CD4-positive, alpha-beta T cell (primary cell): Measurements from ENCODE around the gene ACR. TPM values are rescaled to one million over a fixed set of nuclear protein-coding genes. Genes with fewer than 3 reads are reported as not detected.

ENCODE experiments used
- ATAC-seq: fragments of 200-7000 bp; cut with Tn5 transposase; one replicate; pipeline ENCODE4 v1.10.0; 2022; ENCODE audit warnings: mild to moderate bottlenecking; ENCODE audit not compliant: poor library complexity
- CTCF ChIA-PET: fragments of 350-600 bp; sonication (Branson Sonifier 250); formaldehyde crosslinking; loops from one replicate; lab custom pipeline; 2021; ENCODE audit warnings: antibody characterized with exemption, inconsistent platforms; lab: Charles Lee
- POLR2A ChIA-PET: fragments of 350-600 bp; sonication (Branson Sonifier 250); formaldehyde crosslinking; loops from one replicate; lab custom pipeline; 2021; ENCODE audit warnings: antibody characterized with exemption, inconsistent platforms; lab: Charles Lee
- DNase-seq, 14 experiments: peaks; one replicate each; pipeline ENCODE4 v3.0.0-alpha.2; 2013 to 2020; ENCODE audit warnings: mixed read lengths in 2 of 14
- H3K27ac ChIP-seq, 2 donors: one replicate each; pipeline versions ENCODE4 v1.5.1 to v1.7.0; 2013; ENCODE audit warnings: low read length in 2 of 2, low read depth in 1 of 2, mild to moderate bottlenecking in 1 of 2
- H3K27me3 ChIP-seq, 2 experiments: 1 replicate in 1 of 2; 2 replicates in 1 of 2; pipeline versions ENCODE4 v1.6.1 to v1.7.0; 2013; ENCODE audit warnings: low read length in 2 of 2, control low read depth in 1 of 2, mild to moderate bottlenecking in 1 of 2, moderate library complexity in 1 of 2; ENCODE audit not compliant: insufficient read depth in 2 of 2, control insufficient read depth in 1 of 2
- H3K36me3 ChIP-seq: one replicate; pipeline ENCODE4 v1.6.1; 2013; ENCODE audit warnings: low read length, control low read depth; ENCODE audit not compliant: insufficient read depth
- H3K4me1 ChIP-seq: one replicate; pipeline ENCODE4 v1.6.1; 2013; ENCODE audit warnings: low read length, control low read depth; ENCODE audit not compliant: insufficient read depth
- H3K4me3 ChIP-seq: one replicate; pipeline ENCODE4 v1.5.1; 2013; ENCODE audit warnings: mild to moderate bottlenecking, low read length, moderate library complexity
- H3K9me3 ChIP-seq, 2 experiments: 1 replicate in 1 of 2; 2 replicates in 1 of 2; pipeline versions ENCODE4 v1.6.1 to v1.7.0; 2013; ENCODE audit warnings: low read length in 2 of 2, mild to moderate bottlenecking in 2 of 2, control low read depth in 1 of 2, moderate library complexity in 1 of 2; ENCODE audit not compliant: control insufficient read depth in 1 of 2, insufficient read depth in 1 of 2
- H3K27ac Mint-ChIP-seq: one replicate; pipeline ENCODE4 v1.8.0; 2020; ENCODE audit warnings: mixed read lengths
- H3K27me3 Mint-ChIP-seq: one replicate; pipeline ENCODE4 v1.8.0; 2021; ENCODE audit warnings: mixed read lengths
- H3K36me3 Mint-ChIP-seq: one replicate; pipeline ENCODE4 v1.8.0; 2021; ENCODE audit warnings: low read depth, mixed read lengths
- H3K4me1 Mint-ChIP-seq: one replicate; pipeline ENCODE4 v1.8.0; 2021; ENCODE audit warnings: low read depth, mixed read lengths
- H3K4me3 Mint-ChIP-seq: one replicate; pipeline ENCODE4 v1.8.0; 2020; ENCODE audit warnings: mild to moderate bottlenecking, mixed read lengths
- H3K9me3 Mint-ChIP-seq: one replicate; pipeline ENCODE4 v1.8.0; 2020; ENCODE audit warnings: mixed read lengths
- intact Hi-C, 2 experiments: fragments of 100-400 bp; cut with DNase I in 1 of 2; cut with micrococcal nuclease in 1 of 2; formaldehyde crosslinking; loops; one replicate each; pipeline versions ENCODE4 v1.15.1 to v1.9.0; 2023 to 2025; cut with DNase I, micrococcal nuclease
- total RNA-seq, 174 experiments: library from RNA in 2 of 174; stranded (reverse) in 2 of 174; gene quantifications; one replicate each; pipeline ENCODE4 v1.2.3 and lab custom pipeline; 2021 to 2026
- TF ChIP-seq, protein P1 (sequence below): fragments of 200-600 bp; IDR thresholded peaks from one replicate; pipeline ENCODE4 v1.8.0; 2022; ENCODE audit warnings: antibody characterized with exemption, mild to moderate bottlenecking

Gene ACR
- total RNA-seq, 2 experiments from 2014 or later: not detected

DNA sequence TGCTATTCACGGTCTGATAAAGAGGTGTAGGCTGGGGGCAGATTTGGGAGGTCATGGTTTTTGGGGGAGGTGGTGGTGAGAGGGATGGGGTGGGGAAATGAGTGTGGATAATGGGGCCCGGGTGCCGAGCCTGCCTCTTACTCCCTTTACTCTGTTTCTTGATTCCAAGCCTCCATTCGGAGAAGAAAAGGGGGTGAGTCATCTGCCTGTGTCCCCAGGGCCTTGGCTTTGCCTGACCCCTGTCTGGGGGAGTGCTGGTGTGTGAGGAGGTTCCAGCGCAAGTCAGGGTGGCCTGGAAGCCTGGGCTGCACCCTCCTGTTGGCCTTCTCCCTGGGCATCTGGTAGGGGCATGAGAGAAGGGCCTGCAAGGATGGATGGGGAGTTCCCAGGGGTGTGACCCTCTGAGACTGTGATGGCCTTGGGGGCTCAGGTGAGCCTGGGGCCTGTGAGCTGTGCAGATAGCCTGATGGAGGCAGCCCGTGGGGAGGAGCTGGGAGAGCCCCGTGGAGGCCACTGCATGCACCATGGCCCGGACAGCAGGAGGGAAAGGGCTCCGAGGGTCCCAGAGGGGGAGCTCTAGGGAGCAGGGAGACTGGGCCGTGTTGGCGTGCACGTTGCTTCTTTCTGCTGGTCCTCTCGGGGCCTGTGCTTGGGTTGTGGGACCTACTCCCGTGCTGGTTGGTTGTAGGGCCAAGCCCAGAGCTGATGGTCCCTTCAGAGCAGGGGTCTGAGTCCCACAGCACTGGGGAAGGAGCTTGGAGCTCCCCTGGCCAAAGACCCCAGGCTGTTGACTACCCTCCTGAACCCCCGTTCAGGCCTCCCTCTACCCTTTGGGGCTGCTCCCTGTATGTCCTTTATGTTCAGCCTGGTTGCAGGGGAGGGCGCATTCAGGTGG is 26.3 kb upstream of the ACR start:
- H3K27me3 ChIP-seq: no peaks in the 10 kb centered on the region
- CTCF ChIA-PET: interaction anchor here (0.5 kb wide), 1 partner anchor 50 kb away, joined by 3 read pairs; no protein-coding TSS in a partner anchor
- H3K4me3 ChIP-seq: no peak overlapping the region
- DNase-seq (no peak), ATAC-seq (no peak)
- no peaks in the 10 kb centered on the region for H3K27me3 Mint-ChIP-seq
- no peaks in the 10 kb centered on the region for H3K36me3 ChIP-seq
- no peaks in the 10 kb centered on the region for H3K9me3 ChIP-seq
- no peaks in the 10 kb centered on the region for H3K9me3 Mint-ChIP-seq
- intact Hi-C loops: no loop called here
- POLR2A ChIA-PET: no interaction called here
- H3K27ac Mint-ChIP-seq: no peak overlapping the region
- no peaks in the 10 kb centered on the region for H3K4me1 Mint-ChIP-seq
- no peaks in the 10 kb centered on the region for H3K4me1 ChIP-seq
- TF ChIP-seq, protein P1, sequence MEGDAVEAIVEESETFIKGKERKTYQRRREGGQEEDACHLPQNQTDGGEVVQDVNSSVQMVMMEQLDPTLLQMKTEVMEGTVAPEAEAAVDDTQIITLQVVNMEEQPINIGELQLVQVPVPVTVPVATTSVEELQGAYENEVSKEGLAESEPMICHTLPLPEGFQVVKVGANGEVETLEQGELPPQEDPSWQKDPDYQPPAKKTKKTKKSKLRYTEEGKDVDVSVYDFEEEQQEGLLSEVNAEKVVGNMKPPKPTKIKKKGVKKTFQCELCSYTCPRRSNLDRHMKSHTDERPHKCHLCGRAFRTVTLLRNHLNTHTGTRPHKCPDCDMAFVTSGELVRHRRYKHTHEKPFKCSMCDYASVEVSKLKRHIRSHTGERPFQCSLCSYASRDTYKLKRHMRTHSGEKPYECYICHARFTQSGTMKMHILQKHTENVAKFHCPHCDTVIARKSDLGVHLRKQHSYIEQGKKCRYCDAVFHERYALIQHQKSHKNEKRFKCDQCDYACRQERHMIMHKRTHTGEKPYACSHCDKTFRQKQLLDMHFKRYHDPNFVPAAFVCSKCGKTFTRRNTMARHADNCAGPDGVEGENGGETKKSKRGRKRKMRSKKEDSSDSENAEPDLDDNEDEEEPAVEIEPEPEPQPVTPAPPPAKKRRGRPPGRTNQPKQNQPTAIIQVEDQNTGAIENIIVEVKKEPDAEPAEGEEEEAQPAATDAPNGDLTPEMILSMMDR: no peak
- H3K27ac ChIP-seq: no peak overlapping the region
- no peaks in the 10 kb centered on the region for H3K36me3 Mint-ChIP-seq
- no peak overlapping the region for H3K4me3 Mint-ChIP-seq

DNA sequence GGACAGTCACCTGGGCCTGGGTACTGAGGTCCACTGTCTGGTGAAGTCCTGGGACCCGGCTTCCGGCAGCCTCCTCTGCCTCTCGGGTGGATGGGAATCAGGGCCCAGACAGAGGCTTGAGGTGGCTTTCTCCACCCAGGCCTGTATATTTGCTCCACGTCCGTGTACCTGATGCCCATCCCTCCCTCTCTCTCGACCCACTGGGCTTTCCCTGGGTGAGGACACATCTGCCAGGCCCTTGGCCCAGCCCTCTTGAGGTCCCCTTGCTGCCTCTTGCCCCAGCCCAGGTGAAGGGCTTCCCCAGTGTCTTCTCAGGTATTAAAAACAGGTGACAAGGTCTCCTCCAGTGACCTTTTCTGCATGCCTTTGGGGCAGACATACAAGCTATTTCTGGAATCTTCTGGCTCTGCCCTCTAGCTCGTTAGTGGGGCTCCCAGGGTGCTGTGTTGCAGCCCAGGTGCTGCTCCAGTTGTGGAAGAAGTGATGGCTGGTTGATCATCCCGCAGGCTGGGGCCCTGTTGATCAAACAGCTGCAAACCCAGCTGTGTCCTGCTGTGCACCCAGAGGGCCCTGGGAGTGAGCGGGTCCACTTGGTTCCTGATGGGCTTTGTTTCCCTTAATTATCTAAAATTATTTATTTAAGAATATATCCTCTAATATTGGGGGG is 25.5 kb upstream of the ACR start:
- intact Hi-C loops: no loop called here
- Histone ChIP-seq H3K4me3 (no peak overlapping the region), H3K4me1 (no peaks in the 10 kb centered on the region), H3K27me3 (no peaks in the 10 kb centered on the region), H3K9me3 (no peaks in the 10 kb centered on the region), H3K27ac (no peak overlapping the region), H3K36me3 (no peaks in the 10 kb centered on the region)
- Mint-ChIP-seq H3K4me3 (no peak overlapping the region), H3K27me3 (no peaks in the 10 kb centered on the region), H3K9me3 (no peaks in the 10 kb centered on the region), H3K4me1 (no peaks in the 10 kb centered on the region), H3K36me3 (no peaks in the 10 kb centered on the region), H3K27ac (no peak overlapping the region)
- TF ChIP-seq, protein P1: no peak
- ATAC-seq (no peak), DNase-seq (no peak)
- ChIA-PET POLR2A (no interaction called here), CTCF (no interaction called here)

DNA sequence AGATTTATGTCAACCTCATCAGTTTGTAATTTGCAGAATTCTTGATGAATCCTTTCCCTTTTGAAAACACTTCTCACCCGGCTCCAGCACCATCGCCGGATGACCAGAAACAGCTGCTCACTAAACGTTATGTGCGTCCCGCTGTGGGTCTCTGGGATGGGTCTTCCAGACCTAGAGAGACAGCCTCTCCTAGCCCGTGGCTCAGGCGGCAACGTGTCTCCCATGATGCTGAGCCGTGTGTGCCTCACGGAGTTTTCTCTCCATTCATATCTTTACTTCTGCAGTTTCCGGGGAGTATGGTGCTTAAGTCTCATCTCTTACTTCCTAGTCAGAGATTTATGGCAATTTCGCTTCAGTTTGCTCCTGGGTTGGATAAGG is 25.0 kb upstream of the ACR start:
- H3K27me3 ChIP-seq: peaks cover 0 to 3% of the 10 kb centered on the region in 2 experiments
- Mint-ChIP-seq H3K36me3 (no peaks in the 10 kb centered on the region), H3K4me1 (no peaks in the 10 kb centered on the region), H3K9me3 (no peaks in the 10 kb centered on the region), H3K4me3 (no peak overlapping the region), H3K27me3 (no peaks in the 10 kb centered on the region), H3K27ac (no peak overlapping the region)
- H3K4me1 ChIP-seq: no peaks in the 10 kb centered on the region
- no peaks in the 10 kb centered on the region for H3K36me3 ChIP-seq
- ATAC-seq: no peak
- H3K27ac ChIP-seq: no peak overlapping the region
- TF ChIP-seq, protein P1: no peak
- DNase-seq: no peak
- intact Hi-C loops: no loop called here
- ChIA-PET CTCF (no interaction called here), POLR2A (no interaction called here)
- H3K4me3 ChIP-seq: no peak overlapping the region
- no peaks in the 10 kb centered on the region for H3K9me3 ChIP-seq
